Activated CD8-positive, alpha-beta memory T cell treated with anti-CD3 and anti-CD28 coated beads for 36 hours (primary cell): ENCODE data around the gene DCUN1D4. TPM values are rescaled to one million over a fixed set of nuclear protein-coding genes. Genes with fewer than 3 reads are reported as not detected.

Experiments
- CTCF ChIA-PET: fragments of 350-600 bp; sonication (Branson Sonifier 250); formaldehyde crosslinking; loops from one replicate; lab custom pipeline; 2021; ENCODE audit warnings: antibody characterized with exemption; lab: Charles Lee
- POLR2A ChIA-PET: fragments of 350-600 bp; sonication (Branson Sonifier 250); formaldehyde crosslinking; loops from one replicate; lab custom pipeline; 2021; ENCODE audit warnings: antibody characterized with exemption; lab: Charles Lee
- total RNA-seq, 2 experiments: library from RNA; stranded (reverse); gene quantifications; one replicate each; pipeline ENCODE4 v1.2.3, GENCODE V29; 2021

DCUN1D4 gene
- 10 to 100 TPM; 33.9 to 34.4 TPM for total RNA-seq

GRCh38 chr4:51842554-51843308 is at the start of gene DCUN1D4:
DCUN1D4 (plus strand) TSS chr4:51843153; CDS start chr4:51843243, 90 bp downstream.
- ChIA-PET POLR2A (interaction anchor here (0.9 to 1.2 kb wide), 2 partner anchors 195 to 869 kb away, joined by 3 to 4 read pairs; partner anchors contain the start of gene SGCB), CTCF (interaction anchor here (0.8 to 1.4 kb wide), 2 partner anchors 11 to 14 kb away, joined by 3 to 4 read pairs; no protein-coding TSS in a partner anchor)

- ChIA-PET POLR2A (no interaction called here), CTCF (no interaction called here)
Observed at GRCh38 chr4:51820443-51821234, 22.3 kb upstream of the DCUN1D4 start.

GRCh38 chr4:51825341-51825740 is 17.6 kb upstream of the DCUN1D4 start:
- ChIA-PET CTCF (no interaction called here), POLR2A (no interaction called here)

- ChIA-PET POLR2A (no interaction called here), CTCF (no interaction called here)
Observed at GRCh38 chr4:51830156-51830720, 12.7 kb upstream of the DCUN1D4 start.

GRCh38 chr4:51831133-51831532 is 11.8 kb upstream of the DCUN1D4 start:
- CTCF ChIA-PET, result interaction anchor here (0.7 to 1.2 kb wide), 2 partner anchors 12 to 17 kb away, joined by 3 read pairs; partner anchors contain the start of gene DCUN1D4
- POLR2A ChIA-PET, result no interaction called here

GRCh38 chr4:51833236-51833635 is 9.7 kb upstream of the DCUN1D4 start:
- ChIA-PET CTCF (no interaction called here), POLR2A (no interaction called here)

- POLR2A ChIA-PET, result no interaction called here
- CTCF ChIA-PET, result no interaction called here
Observed at GRCh38 chr4:51835079-51835478, 7.9 kb upstream of the DCUN1D4 start.

- ChIA-PET CTCF (no interaction called here), POLR2A (no interaction called here)
Observed at GRCh38 chr4:51835855-51836254, 7.1 kb upstream of the DCUN1D4 start.

- ChIA-PET POLR2A (no interaction called here), CTCF (no interaction called here)
Observed at GRCh38 chr4:51836549-51836948, 6.4 kb upstream of the DCUN1D4 start.

GRCh38 chr4:51840781-51841180 is 2.2 kb upstream of the DCUN1D4 start:
- ChIA-PET CTCF (no interaction called here), POLR2A (no interaction called here)

GRCh38 chr4:51842167-51842553 is 793 bp upstream of the DCUN1D4 start:
- CTCF ChIA-PET, result interaction anchor here (1.4 kb wide), 1 partner anchor 13 kb away, joined by 4 read pairs; no protein-coding TSS in a partner anchor
- POLR2A ChIA-PET, result interaction anchor here (0.9 to 1.2 kb wide), 2 partner anchors 196 to 870 kb away, joined by 3 to 4 read pairs; partner anchors contain the start of gene SGCB

- CTCF ChIA-PET, result interaction anchor here (0.8 to 1.4 kb wide), 2 partner anchors 12 to 15 kb away, joined by 3 to 4 read pairs; no protein-coding TSS in a partner anchor
- POLR2A ChIA-PET, result interaction anchor here (1.2 kb wide), 1 partner anchor 869 kb away, joined by 3 read pairs; no protein-coding TSS in a partner anchor
Observed at GRCh38 chr4:51843309-51844152, 578 bp downstream of the DCUN1D4 start.

GRCh38 chr4:51844153-51845054 is 1.5 kb downstream of the DCUN1D4 start:
- ChIA-PET POLR2A (no interaction called here), CTCF (no interaction called here)

- POLR2A ChIA-PET, result no interaction called here
Observed at GRCh38 chr4:51845055-51845426, 2.1 kb downstream of the DCUN1D4 start.

GRCh38 chr4:51845711-51846110 is 2.8 kb downstream of the DCUN1D4 start:
- POLR2A ChIA-PET, result no interaction called here

More at GRCh38 chr4:51845055-51845426, 2.1 kb downstream of the DCUN1D4 start:
- CTCF ChIA-PET, result no interaction called here

GRCh38 chr4:51849430-51849829 is 6.5 kb downstream of the DCUN1D4 start:
- CTCF ChIA-PET, result no interaction called here
- POLR2A ChIA-PET, result no interaction called here

More at GRCh38 chr4:51845711-51846110, 2.8 kb downstream of the DCUN1D4 start:
- CTCF ChIA-PET, result no interaction called here

- CTCF ChIA-PET, result no interaction called here
- POLR2A ChIA-PET, result no interaction called here
Observed at GRCh38 chr4:51850294-51850693, 7.3 kb downstream of the DCUN1D4 start.
